NK-92 (cell line): ENCODE data around the gene TOP3B.
"Not testable (repeated sequence)": the region's sequence is repeated elsewhere in the genome, so short reads cannot be mapped to it uniquely, and the experiment has no call there.

Experiments used
- DNase-seq: peaks from one replicate; lab custom pipeline; 2025; ENCODE audit not compliant: unreplicated experiment; lab: John Stamatoyannopoulos, UW

The TOP3B gene

DNA sequence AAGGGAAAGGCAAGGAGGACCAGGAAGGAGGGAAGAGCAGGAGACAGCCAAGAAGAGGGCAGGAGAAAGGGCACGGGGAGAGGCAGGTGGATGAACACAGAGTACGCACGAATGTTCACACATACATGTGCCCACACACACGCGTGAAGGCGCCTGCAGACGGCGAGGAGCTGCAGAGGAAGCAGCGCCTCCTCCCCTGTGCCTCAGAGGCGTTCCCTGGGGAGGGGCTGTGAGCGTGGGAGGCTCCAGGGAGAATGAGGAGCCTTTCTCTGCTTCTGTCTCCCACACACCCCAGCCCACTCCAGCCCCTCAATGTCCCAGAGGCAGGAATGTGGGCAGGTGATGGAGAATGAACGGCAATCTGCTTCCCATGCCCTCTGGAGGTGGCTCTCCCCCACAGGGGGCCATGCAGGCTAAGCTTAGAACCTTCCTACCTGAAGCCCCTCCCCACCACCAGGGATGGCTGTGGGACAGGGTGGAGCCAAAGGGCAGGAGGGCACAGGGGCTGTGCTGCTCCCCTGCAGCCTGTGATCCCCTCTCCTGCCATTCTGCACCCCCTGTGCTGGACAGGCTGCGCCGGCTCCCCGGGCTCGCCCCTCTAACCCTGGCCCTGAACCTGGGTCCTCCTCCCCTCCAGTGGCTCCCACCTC, 55.3 kb downstream of the TOP3B start:
- no peak for DNase-seq

DNA sequence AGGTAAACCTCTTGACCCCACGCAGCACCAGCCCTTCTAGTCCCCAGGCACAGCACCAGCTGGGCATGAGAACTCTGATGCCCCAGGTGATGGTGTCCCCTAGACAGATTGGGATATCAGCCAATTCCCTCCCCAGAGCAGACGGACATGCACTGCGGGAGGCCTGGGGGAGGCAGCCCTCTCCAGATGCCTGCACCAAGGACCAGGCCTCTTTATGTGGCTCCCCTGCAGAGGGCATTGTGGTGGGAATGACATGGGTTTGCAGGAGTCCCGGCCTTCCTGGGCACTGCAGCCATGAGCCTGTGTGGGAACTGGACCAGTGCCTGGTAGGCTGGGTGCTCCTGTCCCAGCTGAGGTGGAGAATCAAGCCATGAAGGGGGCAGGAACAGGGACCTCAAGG, 55.9 kb downstream of the TOP3B start:
- DNase-seq = no peak

DNA sequence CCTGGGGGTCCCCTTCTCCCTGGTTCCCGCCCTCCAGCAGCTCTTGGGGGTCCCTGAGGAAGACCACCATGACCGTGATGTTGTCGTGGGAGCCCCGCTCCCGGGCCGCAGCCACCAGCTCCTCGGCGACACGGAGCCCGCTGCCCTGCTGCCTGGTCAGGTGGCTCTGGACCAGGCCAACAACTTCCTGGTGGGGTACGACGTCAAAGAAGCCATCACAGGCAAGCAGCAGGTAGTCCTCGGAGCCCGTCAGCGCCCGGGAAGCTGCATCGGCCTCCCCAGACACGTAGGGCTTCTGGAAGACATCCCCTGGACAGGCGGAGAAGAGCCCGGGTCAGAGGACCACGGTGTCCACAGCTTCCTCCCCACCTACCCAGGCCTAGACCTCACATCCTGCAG, 59.4 kb downstream of the TOP3B start:
- no peak for DNase-seq

DNA sequence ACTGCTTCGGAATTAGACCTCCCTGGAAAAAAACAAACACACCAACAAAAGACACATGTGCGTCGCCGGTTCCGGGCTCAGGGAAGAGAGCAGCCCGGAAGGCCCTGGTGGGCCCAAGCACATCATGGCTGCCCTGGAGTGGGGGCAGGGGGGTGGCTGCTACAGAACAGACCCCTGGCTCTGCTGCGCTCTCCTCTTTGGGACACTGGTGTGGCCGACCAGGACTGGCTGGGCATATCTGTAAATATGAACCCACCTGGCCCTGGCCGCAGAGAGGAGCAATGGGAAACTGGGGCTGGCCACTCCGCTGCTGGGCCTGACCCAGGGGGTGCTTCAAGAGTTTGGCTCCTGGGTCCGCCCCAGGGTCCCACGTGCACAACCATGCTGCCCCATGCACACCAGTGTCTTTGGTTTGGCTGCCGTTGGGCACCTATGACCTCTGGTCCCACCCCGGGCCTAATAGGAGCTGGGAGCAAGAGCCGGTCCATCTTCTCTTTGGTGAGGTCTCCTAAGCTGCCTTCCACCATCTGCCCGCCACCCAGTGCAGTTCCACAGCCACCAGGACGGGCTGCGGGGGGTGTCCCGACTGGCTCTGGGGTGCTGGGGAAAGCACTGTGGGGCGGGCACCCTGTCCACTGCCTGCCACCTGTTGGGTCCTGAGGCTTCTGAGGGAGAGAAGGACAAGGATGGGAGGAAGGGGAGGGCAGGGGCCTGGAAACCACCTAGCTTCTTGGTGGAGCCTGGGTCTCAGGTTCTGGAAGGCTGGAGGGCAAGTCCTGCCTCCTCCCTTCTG, 60.0 kb downstream of the TOP3B start:
- DNase-seq = no peak

DNA sequence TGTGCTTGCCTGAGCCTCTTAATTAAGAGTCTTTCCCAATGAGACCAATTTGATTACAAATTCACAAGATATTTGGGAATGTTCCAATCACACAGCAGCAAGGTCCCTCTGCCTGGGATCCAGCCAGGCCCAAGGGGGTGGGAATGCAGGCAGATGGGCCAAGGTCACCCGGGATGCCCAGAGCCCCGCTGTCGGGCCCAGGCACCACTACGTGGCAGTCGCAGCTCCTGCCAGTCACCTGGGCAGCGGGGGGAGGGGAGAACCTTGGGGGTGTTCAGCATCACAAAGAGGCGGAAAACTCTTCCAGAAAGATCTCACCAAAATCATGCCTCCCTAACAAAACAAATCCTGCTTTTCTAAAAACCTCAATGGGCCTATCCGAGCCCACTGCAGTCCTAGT, 60.9 kb downstream of the TOP3B start:
- no peak for DNase-seq

DNA sequence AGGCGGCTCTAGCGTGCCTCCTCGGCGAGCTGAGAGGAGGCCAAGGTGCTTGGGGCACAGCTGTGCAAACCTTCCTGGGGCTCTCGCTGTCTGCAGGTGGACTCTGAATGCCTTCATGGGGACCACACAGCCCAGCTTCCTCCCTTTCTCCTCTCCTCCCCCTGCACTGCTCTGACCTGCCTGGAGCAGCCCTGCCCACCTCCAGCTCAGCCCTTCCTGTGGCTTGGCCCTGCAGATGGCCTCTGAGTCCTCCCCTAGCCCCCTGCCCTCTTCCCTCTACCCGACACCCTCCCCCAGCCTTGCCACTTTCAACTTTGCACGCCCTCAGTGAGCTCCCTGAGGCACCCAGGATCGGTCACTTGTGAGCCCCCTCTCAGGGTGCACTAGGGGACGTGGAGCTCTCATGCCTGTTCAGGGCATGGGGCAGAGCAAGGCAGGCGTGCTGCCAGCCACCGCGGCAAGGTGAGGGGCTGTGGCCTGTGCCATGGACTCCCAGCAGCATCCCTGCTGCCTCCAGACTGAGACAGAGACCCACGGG, 61.3 kb downstream of the TOP3B start:
- no peak for DNase-seq

DNA sequence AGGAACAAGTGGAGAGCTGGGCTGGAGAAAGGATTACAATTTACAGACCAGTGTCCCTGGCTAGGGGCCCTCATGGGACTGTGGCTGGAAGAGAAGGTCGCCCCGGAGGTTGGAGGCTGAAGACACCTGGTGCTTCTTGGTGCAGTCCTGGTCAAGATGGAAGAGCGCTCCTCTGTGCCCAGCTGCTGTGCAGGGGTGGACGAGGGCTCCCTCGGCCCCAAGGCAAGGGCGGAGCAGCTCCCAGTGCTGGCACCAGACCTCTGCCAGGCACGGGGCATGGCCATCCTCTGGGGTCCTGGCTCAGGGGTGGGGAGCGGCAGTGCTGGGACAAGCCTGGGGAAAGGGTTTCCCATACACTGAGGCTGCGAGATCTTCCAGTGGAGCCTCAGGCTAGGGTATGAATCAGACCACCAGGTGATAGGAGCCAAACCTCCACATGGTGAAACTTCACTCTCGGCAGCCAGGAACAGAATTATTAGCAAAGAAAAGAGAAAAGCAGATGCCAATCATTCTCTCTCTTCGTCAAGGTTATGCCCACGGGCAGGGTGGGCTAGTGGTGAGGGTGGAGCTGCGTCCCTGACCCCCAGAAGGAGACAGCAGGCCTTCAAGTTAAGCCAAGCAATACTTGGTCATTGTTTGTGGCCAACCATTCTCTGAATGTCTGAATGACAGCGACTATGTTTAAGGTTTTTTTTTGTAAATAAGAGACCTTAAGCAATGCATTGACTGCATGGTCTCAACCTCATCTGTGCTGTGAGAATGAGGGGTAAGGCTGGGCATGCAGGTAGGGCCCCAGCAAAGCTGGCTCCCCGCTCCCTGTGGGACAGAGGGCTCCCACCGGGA, 62.0 kb downstream of the TOP3B start:
- DNase-seq = no peak

DNA sequence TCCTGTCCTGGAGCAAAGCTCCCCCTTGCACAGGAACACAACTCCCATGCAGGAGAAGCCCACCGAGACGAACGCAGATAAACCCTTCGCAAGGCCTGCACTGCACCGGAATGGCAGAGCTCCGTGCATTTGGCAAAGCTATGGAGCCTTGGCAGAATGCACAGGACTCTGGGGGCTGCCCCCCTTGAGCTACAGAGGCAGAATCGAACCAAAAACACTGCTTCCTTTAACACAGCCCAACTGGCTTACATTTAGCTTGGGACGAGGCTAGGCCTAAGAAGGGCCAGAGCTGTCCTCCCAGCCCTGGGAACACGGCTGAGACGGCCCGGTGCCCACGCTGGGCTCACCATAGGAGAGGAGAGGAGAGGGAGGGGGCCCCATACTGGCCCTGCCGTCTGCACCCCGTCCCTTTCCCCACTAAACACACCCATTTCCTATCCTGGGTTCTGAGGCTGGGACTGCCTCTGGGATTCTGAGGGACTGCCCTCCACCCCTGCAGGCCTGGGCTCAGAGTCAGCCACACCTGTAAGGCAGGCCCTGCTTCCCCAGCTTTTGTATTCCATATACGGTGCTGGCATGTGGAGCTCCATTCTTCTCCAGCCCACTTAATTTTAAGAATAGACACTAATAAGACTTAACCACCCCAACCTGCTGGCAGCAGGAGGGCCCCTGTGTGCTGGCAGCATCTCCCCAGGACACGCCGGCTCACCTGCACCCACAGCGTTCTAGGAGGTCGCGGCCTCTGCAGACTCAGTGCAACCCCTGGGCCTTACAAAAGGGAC, 62.9 kb downstream of the TOP3B start:
- no peak for DNase-seq

DNA sequence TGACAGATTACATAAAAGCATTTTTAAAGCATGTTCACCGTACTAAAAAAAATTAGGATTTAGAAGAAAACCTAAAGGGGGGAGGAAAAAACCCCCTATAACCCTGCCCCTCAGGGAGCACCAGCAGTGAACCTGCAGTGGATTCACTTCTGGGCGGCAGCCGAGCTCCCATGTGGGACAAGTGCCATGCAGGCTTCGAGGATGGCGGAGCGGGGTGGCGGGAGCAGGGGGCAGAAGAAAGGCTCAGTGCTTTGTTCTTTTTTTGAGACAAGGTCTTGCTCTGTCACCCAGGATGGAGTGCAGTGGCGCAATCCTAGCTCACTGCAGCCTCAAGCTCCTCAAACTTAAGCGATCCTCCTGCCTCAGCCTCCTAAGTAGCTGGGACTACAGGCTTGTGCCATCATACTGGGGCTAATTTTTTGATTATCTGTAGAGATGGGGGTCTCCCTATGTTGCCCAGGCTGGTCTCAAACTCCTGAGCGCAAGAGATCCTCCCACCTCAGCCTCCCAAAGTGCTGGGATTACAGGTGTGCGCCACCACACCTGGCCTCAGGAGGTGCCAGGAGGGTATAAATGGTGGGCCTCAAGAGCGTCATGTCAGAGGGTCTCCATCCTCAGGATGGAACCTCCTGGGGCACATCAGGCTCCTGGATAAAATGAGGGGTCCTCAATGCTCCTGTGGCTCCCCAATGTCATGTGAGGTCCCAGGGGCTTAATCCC, 64.0 kb downstream of the TOP3B start:
- no peak for DNase-seq

DNA sequence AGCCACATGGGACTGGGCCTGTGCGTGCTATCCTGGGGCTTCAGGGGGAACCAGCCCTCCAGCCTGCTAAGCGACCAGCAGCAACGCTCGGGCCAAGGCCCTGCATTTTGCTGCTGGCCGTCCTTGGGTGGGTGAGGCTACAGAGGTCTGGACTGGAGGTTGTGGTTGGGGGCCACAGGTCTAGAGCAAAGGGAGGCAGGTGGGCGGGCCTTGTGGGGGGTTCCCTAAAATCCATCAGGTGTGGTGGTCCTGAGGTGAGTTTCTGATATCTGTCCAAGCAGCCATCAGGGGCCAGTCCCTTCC, 64.7 kb downstream of the TOP3B start:
- DNase-seq = no peak

DNA sequence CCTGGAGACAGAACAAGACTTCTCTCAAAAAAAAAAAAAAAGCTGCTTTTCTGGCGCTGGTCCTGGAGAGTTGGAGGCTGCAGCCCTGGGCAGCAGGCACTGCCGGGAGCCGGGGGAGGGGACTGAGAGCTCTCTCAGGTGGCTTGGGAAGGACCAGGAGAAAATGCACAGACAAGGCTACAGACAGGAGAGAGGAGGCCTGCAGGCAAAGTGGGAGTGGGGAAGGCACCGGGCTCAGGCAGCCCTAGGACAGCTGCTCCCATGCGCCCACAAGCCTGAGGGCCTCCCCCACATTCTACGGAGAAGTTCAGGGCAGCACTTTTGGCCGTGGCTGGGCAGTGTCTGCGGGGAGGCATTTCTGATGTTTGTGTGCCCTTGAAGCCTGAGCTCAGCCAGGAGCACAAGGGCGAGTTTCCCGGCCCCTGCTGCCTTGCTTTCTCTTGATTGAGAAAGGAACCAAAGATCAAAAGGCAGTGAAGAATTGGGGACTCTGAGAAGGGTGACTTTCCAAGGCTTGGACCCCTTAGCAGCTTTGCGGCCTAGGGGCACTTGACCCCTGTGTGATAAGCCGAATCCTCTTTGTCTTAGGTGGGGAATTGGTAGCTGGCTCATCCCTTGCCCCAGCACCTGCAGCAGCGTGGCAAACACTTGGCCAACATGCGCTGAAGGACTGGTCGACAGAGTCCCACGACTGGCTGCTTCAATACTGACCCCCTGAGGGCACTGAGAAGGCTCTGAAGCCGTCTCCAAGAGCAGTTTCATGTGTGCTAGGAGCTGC, 65.2 kb downstream of the TOP3B start:
- no peak for DNase-seq

DNA sequence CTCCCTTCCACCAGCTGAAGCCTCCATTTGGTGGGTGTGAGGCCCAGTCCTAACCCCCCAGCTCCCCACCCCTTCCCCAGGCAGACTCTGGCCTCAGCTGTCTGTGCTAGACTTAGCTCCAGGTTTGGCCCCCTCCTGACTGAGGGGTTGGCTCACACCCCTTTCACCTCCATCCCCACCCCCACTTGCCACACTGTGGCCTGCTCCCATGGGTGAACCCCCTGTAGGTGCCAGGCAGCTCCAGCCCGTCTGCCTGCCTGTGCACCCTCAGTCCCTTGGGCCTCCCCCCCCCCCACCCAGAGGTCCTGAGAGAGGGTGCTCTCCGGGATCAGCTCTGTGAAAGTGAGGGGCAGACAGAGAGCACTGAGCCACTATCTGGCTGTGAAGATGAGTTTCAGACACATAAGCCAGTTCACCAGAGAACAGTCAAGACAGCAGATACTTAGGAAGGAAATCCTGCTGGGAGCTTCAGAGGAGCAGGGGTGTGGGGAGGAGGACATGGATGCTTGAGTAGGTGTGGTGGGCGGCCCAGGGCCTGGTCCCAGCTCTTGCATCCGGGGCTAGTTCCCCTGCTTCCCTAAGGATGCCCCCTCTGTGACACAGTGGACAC, 66.2 kb downstream of the TOP3B start:
- no peak for DNase-seq

DNA sequence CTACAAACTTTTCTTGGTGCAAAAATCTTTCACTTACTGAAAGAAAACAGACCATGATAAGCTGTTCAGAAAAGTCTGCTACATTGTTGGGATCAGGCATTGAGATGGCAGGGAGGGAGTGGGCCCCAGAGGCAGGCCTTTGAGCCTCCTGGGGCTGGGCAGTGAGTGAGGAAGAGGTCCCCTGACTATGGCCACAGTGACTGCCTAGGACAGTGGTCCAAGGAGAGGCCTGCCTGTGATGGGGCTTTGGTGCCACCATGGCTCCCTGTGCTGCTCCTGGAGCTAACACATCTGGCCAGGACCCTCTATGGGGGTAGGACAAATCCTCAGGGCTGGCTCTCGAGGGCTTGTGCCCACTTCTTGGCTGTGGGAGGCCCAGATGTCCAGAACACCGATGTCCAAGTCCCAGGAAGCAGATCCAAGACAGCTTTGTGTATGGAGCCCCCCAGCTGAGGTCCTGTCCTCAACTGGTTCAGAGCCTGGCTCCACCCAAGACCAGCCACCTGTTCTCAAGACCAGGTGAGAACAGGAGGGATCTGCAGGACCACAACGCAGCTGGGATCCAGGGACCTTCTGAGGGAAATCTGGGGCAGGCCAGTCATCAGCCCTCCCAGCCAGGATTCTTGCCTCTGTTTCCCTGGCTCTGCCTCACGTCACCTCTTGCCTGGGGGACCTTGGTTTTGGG, 66.8 kb downstream of the TOP3B start:
- no peak for DNase-seq

DNA sequence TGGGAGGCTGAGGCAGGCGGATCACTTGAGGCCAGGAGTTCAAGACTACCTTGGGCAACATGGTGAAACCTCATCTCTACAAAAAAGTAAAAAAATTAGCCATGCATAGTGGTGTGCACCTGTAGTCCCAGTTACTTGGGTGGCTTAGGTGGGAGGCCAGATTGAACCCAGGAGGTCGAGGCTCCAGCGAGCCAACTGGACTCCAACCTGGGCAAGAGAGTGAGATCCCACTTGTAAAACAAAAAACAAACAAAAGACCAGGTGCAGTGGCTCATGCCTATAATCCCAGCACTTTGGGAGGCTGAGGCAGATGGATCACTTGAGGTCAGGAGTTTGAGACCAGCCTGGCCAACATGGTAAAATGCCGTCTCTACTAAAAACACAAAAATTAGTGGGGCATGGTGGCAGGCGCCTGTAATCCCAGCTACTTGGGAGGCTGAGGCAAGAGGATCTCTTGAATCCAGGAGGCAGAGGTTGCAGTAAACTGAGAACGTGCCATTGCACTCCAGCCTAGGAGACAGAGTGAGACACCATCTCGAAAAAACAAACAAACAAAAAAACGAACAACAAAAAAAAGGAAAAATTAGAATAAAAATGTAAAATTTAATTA, 68.4 kb downstream of the TOP3B start:
- not testable (repeated sequence) for DNase-seq

DNA sequence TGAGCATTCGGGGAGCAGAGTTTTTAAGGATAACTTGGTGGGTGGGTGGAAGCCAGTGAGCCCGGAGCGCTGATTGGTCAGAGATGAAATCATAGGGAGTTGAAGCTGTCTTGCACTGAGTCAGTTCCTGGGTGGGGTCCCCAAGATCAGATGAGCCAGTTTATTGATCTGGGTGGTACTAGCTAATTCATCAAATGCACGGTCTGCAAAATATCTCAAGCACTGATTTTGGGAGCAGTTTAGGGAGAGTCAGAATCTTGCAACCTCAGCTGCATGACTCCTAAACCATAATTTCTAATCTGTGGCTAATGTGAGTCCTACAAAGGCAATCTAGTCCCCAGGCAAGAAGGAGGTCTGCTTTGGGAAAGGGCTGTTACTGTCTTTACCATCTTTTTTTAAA, 72.2 kb downstream of the TOP3B start:
- not testable (repeated sequence) for DNase-seq

DNA sequence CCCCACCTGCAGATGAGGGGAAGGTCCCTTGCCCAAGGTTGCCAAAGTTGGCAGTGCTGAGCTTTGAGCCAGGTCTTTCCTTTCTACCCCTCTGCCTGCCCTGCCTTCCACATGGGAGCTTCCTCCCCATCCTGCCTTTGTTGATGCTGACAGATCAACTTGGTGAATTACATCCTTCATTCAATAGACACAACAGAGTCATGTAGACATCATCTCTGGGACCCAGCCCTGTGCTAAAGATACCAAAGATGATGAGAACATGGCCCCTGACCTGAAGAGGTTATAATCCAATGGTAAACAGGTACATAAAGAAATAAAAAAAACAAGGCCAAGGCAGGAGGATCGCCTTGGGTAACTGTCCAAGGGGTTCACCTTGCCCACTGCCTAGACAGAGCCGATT, 72.7 kb downstream of the TOP3B start:
- DNase-seq = no peak

DNA sequence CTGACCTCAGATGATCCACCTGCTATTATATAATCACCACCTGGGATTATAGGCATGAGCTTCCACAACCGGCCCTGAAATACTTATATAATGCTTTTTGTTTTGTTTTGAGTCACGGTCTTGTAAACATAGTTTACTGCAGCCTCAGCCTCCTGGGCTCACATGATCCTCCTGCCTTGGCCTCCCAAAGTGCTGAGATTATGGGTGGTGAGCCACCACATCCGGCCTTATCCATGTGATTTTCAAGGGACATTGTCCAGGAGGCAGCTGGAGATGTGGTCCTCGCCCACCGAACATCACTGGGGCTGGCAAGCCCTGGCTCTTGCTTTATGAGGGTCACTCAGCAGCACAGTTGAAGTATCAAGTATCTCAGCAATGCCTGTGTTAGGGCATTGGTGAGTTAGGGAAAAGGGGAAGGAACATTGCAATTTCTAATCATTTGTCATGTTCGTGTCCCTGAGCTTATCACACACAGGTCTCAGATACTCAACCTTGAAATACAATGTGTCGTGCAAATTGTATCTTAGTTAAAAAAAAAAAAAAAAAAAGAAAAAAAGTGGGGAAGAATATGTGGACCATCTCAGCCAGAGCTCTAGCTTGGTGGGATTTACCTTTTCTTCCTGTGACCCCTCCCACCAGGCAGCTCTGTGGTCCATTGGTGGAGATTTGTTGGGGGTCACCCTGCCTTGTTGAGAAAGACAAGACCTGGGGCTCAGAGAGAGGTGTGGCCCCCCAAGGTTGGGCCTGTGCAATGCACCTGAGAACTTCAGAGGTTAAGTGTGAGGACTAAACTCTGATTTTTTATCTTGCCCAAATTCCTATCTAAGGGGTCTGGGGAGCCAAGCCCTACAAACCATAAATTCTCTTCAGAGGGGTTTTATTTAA, 74.7 kb downstream of the TOP3B start:
- DNase-seq = no peak
